Heart right ventricle (tissue), 16 donors: ENCODE measurements around the gene HK3. TPM values are rescaled to one million over a fixed set of nuclear protein-coding genes. Genes with fewer than 3 reads are reported as not detected.

Experiments
- ATAC-seq, 8 donors: fragments of 200-7000 bp; cut with Tn5 transposase; one replicate each; pipeline ENCODE4 v1.9.1; 2020; ENCODE audit warnings: mild to moderate bottlenecking in 8 of 8, moderate library complexity in 8 of 8, moderate number of reproducible peaks in 1 of 8
- DNase-seq, 2 donors: peaks; one replicate each; pipeline ENCODE4 v3.0.0-alpha.2; 2020
- H3K27ac ChIP-seq, 10 donors: fragments of 200-600 bp; sonication (generic) in 2 of 10; one replicate each; pipeline versions ENCODE4 v1.5.0 to v1.8.0; 2020 to 2022; ENCODE audit warnings: mild to moderate bottlenecking in 3 of 10
- H3K27me3 ChIP-seq, 7 donors: fragments of 200-600 bp; one replicate each; pipeline ENCODE4 v1.8.0; 2021 to 2022; ENCODE audit warnings: mild to moderate bottlenecking in 2 of 7
- H3K36me3 ChIP-seq, 9 donors: fragments of 200-600 bp; sonication (generic) in 1 of 9; one replicate each; pipeline versions ENCODE4 v1.5.0 to v1.8.0; 2020 to 2022; ENCODE audit warnings: mild to moderate bottlenecking in 2 of 9
- H3K4me1 ChIP-seq, 9 donors: fragments of 200-600 bp; sonication (generic) in 1 of 9; one replicate each; pipeline versions ENCODE4 v1.5.0 to v1.8.0; 2020 to 2022; ENCODE audit warnings: mild to moderate bottlenecking in 4 of 9
- H3K4me3 ChIP-seq, 10 donors: fragments of 200-600 bp; sonication (generic) in 2 of 10; one replicate each; pipeline versions ENCODE4 v1.5.0 to v1.8.0; 2020 to 2022; ENCODE audit warnings: mild to moderate bottlenecking in 7 of 10, moderate library complexity in 2 of 10
- H3K9me3 ChIP-seq, 11 donors: fragments of 200-600 bp in 10 of 11; sonication (generic) in 2 of 11; one replicate each; pipeline versions ENCODE4 v1.5.0 to v1.8.0; 2013 to 2022; ENCODE audit warnings: mild to moderate bottlenecking in 2 of 11, control low read depth in 1 of 11, moderate library complexity in 1 of 11
- WGBS, 2 donors: extraction: QIAGEN DNeasy Blood & Tissue Kit; methylation state at CpG; one replicate each; pipeline ENCODE4 v1.1.7; 2013; ENCODE audit warnings: inconsistent platforms in 1 of 2; 5-methylcytosine and 5-hydroxymethylcytosine counted together
- intact Hi-C, 10 donors: fragments of 100-400 bp; cut with DNase I; formaldehyde crosslinking; loops; one replicate each; pipeline versions ENCODE4 v1.11.1 to v1.14.2; 2022
- polyA plus RNA-seq, 2 donors: library from polyadenylated mRNA; stranded (reverse); fragments of 200-250 nt; gene quantifications; one replicate each; pipeline ENCODE4 v1.2.3, GENCODE V29; 2013
- total RNA-seq, 10 donors: library from RNA; stranded (reverse); fragmentation: NEBNext Ultra II Directional in 3 of 10; extraction: Animal tissue kit (Norgen Biotek cat#: 25700) in 3 of 10; gene quantifications; one replicate each; pipeline versions ENCODE4 v1.2.1 to v1.2.4, GENCODE V29; 2021 to 2023
- TF ChIP-seq, protein P1 (sequence below), 9 donors: fragments of 200-600 bp; sonication (generic) in 2 of 9; IDR thresholded peaks; one replicate each; pipeline versions ENCODE4 v1.5.0 to v1.8.0; 2021 to 2022; ENCODE audit warnings: antibody characterized with exemption in 9 of 9, mild to moderate bottlenecking in 5 of 9, moderate library complexity in 1 of 9
- donor health status: Arrhythmogenic right ventricular cardiomyopathy.
- donor health status: ischemic (EF 13 %, LVEDD 7.1; RV severe dilation, severe dysfunction).
- donor health status: healthy with polysubstance abuse.
- donor health status: DM: no; HTN: yes; CAD: no.
- donor health status: DM: no; HTN: no; CAD: no.
- donor health status: ischemic (EF 25% LVEDD 6.9; RV normal size, moderate dysfunction).
- donor health status: ischemic (EF 25% LVEDD 5.7; RV mildly dilated, moderate dysfunction).
- donor health status: healthy.
- donor health status: DM: yes; HTN: yes; CAD: no.
- donor health status: Ischemic cardiomyopathy.
- donor health status: ischemic (EF 35%, LVEDD 5.7; RV mildly dilated, moderate dysfunction).
- donor health status: nonischemic (EF 11% LVEDD 7.7; RV severe dilation, severe dysfunction).
- donor health status: DM: yes; HTN: yes; CAD: no.
- donor health status: PGD.
- donor health status: ischemic (EF 29% LVEDD 5.4; RV normal size, mild dysfunction).
- donor health status: nonischemic (EF 23%, LVEDD 6.1; RV moderate dilation, normal function).

The HK3 gene
- total and polyA plus RNA-seq, 12 donors: 0.68 to 18.7 (median 4.2) TPM

GRCh38 chr5:176943816-176944215 lies 44.7 kb upstream of the HK3 start:
- peaks cover 0 to 31% (median 14%) of the 10 kb centered on the region in 9 donors for H3K4me1 ChIP-seq
- DNase-seq: no peak
- no peaks in the 10 kb centered on the region for H3K9me3 ChIP-seq
- intact Hi-C loops: loop anchor here in 1 of 10 donors (10.0 kb wide), 1 partner anchor 529 kb away; the partner anchor contains the start of gene CLTB
- TF ChIP-seq, protein P1, sequence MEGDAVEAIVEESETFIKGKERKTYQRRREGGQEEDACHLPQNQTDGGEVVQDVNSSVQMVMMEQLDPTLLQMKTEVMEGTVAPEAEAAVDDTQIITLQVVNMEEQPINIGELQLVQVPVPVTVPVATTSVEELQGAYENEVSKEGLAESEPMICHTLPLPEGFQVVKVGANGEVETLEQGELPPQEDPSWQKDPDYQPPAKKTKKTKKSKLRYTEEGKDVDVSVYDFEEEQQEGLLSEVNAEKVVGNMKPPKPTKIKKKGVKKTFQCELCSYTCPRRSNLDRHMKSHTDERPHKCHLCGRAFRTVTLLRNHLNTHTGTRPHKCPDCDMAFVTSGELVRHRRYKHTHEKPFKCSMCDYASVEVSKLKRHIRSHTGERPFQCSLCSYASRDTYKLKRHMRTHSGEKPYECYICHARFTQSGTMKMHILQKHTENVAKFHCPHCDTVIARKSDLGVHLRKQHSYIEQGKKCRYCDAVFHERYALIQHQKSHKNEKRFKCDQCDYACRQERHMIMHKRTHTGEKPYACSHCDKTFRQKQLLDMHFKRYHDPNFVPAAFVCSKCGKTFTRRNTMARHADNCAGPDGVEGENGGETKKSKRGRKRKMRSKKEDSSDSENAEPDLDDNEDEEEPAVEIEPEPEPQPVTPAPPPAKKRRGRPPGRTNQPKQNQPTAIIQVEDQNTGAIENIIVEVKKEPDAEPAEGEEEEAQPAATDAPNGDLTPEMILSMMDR (IDR thresholded peaks at IDR 0.05): no peak
- ATAC-seq: no peak
- WGBS, 2 donors: 59 to 68% methylated on average over 1 of the region's 1 CpG
- H3K36me3 ChIP-seq: peaks cover 0 to 99% (median 24%) of the 10 kb centered on the region in 9 donors
- H3K27ac ChIP-seq: peak overlapping the region in 1 of 10 donors; percentile 42
- H3K4me3 ChIP-seq: no peak overlapping the region
- H3K27me3 ChIP-seq: no peaks in the 10 kb centered on the region

- no peak for ATAC-seq
- H3K4me1 ChIP-seq: peaks cover 0 to 19% (median 8%) of the 10 kb centered on the region in 9 donors
- intact Hi-C loops: loop anchor here in 1 of 10 donors (10.0 kb wide), 1 partner anchor 527 kb away; the partner anchor contains the start of gene CLTB
- no peak overlapping the region for H3K27ac ChIP-seq
- H3K9me3 ChIP-seq: no peaks in the 10 kb centered on the region
- H3K27me3 ChIP-seq: no peaks in the 10 kb centered on the region
- peaks cover 0 to 100% (median 21%) of the 10 kb centered on the region in 9 donors for H3K36me3 ChIP-seq
- 68 to 77% methylated on average over 9 of the region's 9 CpGs for WGBS, 2 donors
- TF ChIP-seq, protein P1 (IDR thresholded peaks at IDR 0.05): no peak
- DNase-seq: no peak
- no peak overlapping the region for H3K4me3 ChIP-seq
These were observed 42.8 kb upstream of the HK3 start for GRCh38 chr5:176941951-176942350.

DNA sequence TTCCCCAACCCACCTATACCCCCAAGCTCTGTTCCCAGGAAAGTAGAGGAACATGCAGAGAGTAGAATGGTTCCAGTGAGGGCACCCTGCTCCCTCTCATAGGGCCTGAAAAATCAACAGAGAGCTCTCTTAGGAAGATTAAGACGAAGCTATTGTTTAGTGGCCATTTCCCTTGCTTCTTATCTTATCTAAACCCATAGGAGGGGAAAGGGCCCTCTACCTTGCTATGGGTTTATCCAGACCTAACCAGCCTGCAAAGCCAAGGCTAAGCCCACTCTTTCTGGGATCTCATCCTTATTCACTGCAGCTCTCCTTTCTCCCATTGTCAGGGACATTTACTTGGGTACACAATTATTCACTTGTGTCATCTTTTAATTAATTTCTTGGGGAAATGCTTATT lies 39.3 kb upstream of the HK3 start:
- no peak overlapping the region for H3K27ac ChIP-seq
- intact Hi-C loops: no loop called here

GRCh38 chr5:176935017-176935416 lies 35.9 kb upstream of the HK3 start:
- H3K9me3 ChIP-seq: no peaks in the 10 kb centered on the region
- WGBS, 2 donors: 93 to 98% methylated on average over 1 of the region's 1 CpG
- H3K4me3 ChIP-seq: no peak overlapping the region
- H3K27me3 ChIP-seq: no peaks in the 10 kb centered on the region
- H3K4me1 ChIP-seq: peaks cover 0 to 12% (median 8%) of the 10 kb centered on the region in 9 donors
- no peak for ATAC-seq
- intact Hi-C loops: no loop called here
- TF ChIP-seq, protein P1 (IDR thresholded peaks at IDR 0.05): no peak
- no peak overlapping the region for H3K27ac ChIP-seq
- H3K36me3 ChIP-seq: peaks cover 0 to 88% (median 27%) of the 10 kb centered on the region in 9 donors
- DNase-seq: no peak

More for the DNA sequence above, 39.3 kb upstream of the HK3 start:
- 66 to 88% methylated on average over 1 of the region's 1 CpG for WGBS, 2 donors
- Histone ChIP-seq H3K36me3 (peaks cover 0 to 89% (median 12%) of the 10 kb centered on the region in 9 donors), H3K4me3 (no peak overlapping the region), H3K9me3 (no peaks in the 10 kb centered on the region), H3K4me1 (peaks cover 0 to 19% (median 8%) of the 10 kb centered on the region in 9 donors), H3K27me3 (no peaks in the 10 kb centered on the region)
- ATAC-seq (no peak), DNase-seq (no peak)
- TF ChIP-seq, protein P1 (IDR thresholded peaks at IDR 0.05): no peak
